ENCODE data around the gene FANCM. TPM values are rescaled to one million over a fixed set of nuclear protein-coding genes. Genes with fewer than 3 reads are reported as not detected.

FANCM gene
- total and polyA plus RNA-seq, 9 of the 15 experiments (the other 6 are each of a cell fraction or from before 2014, with no cell fraction given), result 5.1 to 14.4 (median 6.2) TPM

DNA sequence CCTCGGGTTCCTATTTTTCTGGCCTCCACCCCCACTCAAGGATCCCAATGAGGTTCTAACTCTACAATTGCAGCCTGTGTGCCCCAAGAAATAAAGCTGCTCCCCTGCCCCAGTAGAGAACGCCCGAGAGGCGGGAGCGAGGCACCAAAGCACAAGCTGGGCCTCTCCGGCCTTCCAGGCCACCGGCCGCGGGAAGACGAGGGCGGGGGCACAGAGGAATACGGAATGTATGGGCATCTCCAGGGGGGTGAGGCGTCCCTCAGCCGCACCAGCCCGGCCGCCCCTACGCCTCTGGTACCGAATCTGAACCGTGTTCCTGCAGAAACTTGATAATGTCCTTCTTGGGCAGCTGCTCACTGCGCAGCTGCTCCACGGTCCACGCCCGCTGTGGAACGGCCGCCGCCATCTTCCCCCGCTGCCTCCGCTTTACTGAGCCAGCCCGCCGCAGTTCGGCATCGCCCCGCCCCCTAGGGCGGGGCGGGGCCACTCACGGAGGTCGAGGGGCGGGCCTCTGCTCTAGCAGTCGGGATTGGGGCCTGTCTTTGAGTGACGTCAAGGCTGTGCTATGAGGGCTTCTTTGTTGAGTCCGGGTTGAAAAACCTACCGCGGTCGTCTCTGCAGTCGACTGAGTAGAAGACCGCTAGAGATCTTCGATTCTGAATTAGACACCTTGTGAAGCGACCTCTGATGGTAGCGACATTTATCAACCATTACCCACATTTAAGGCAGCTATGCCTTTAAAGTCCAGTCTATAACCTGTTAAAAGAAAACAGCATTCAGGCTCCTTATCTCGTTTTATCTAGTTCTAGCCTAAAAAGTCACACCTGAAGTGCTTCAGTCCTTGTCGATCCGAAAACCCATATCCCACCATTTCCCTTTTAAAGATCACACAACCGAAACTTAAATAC is 1.4 kb upstream of the FANCM start, which contains the start of gene FKBP3 (continued):
- TF ChIP-seq, protein P1, sequence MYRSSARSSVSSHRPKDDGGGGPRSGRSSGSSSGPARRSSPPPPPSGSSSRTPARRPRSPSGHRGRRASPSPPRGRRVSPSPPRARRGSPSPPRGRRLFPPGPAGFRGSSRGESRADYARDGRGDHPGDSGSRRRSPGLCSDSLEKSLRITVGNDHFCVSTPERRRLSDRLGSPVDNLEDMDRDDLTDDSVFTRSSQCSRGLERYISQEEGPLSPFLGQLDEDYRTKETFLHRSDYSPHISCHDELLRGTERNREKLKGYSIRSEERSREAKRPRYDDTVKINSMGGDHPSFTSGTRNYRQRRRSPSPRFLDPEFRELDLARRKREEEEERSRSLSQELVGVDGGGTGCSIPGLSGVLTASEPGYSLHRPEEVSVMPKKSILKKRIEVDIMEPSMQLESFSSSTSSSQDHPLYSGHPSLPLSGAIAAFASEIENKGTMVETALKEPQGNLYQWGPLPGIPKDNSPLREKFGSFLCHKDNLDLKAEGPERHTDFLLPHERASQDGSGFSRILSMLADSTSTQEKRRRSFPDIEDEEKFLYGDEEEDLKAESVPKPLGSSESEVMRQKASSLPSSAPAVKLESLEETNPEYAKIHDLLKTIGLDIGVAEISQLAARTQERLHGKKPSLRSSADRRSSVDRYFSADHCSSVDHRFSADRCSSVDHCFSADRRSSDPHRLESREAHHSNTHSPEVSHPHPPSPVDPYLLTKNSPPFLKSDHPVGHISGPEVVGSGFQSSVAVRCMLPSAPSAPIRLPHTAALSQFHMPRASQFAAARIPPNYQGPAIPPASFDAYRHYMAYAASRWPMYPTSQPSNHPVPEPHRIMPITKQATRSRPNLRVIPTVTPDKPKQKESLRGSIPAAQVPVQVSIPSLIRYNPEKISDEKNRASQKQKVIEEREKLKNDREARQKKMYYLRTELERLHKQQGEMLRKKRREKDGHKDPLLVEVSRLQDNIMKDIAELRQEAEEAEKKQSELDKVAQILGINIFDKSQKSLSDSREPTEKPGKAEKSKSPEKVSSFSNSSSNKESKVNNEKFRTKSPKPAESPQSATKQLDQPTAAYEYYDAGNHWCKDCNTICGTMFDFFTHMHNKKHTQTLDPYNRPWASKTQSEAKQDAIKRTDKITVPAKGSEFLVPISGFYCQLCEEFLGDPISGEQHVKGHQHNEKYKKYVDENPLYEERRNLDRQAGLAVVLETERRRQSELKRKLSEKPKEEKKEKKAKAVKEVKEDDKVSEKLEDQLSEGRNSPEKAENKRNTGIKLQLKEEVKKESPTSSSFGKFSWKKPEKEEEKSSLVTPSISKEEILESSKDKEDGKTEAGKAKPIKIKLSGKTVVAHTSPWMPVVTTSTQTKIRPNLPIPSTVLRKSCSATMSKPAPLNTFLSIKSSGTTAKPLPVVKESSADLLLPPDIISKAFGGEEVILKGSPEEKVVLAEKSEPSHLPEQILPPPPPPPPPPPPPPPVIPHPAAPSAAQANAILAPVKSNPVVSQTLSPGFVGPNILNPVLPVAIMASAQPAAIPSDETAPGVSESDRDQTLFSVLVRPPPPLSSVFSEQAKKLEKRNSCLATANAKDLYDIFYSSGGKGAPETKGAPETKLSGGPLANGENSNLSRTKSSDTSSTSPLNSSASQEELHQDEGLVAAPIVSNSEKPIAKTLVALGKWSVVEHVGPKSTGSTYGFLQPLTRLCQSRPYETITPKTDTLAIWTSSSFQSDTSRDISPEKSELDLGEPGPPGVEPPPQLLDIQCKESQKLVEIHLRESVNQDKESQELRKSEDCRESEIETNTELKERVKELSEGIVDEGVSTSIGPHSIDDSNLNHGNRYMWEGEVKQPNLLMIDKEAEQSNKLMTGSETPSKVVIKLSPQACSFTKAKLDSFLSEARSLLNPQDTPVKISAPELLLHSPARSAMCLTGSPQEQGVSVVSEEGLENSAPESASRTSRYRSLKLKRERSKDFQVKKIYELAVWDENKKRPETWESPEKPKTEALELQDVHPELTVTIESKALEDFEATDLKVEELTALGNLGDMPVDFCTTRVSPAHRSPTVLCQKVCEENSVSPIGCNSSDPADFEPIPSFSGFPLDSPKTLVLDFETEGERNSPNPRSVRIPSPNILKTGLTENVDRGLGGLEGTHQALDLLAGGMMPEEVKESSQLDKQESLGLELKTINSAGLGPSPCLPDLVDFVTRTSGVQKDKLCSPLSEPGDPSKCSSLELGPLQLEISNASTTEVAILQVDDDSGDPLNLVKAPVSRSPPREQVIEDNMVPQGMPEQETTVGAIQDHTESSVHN (IDR thresholded peaks at IDR 0.05; ENCODE audit: borderline replicate concordance in 1 of 2, low read depth in 1 of 2), result no peak
- TF ChIP-seq LARP7 (IDR thresholded peaks at IDR 0.05) (no peak), ZNF561 (CRISPR knock-in tag; conservative IDR thresholded peaks at IDR 0.05) (no peak), ZNF212 (CRISPR knock-in tag; IDR thresholded peaks at IDR 0.05) (no peak), ETV1 (tag; conservative IDR thresholded peaks at IDR 0.05; ENCODE audit: low read depth) (no peak), ZNF830 (CRISPR knock-in tag; IDR thresholded peaks at IDR 0.05) (no peak), CBX5 (IDR thresholded peaks at IDR 0.05; ENCODE audit: borderline replicate concordance, low read depth) (no peak), NR2F6 (CRISPR knock-in tag; IDR thresholded peaks at IDR 0.05) (no peak), RFX1 (IDR thresholded peaks at IDR 0.05) (no peak), MTA3 (IDR thresholded peaks at IDR 0.05; ENCODE audit: borderline replicate concordance) (0 out of 2 replicates have a peak, but pooled peaks have one; percentile 76), ZNF197 (CRISPR knock-in tag; IDR thresholded peaks at IDR 0.05; ENCODE audit: low read depth) (no peak), ATF3 (IDR thresholded peaks at IDR 0.05) (0 out of 2 replicates have a peak, but pooled peaks have one; percentile 17), ATF3 (CRISPR knock-in tag; conservative IDR thresholded peaks at IDR 0.05) (no peak), ZNF780A (CRISPR knock-in tag; IDR thresholded peaks at IDR 0.05) (no peak), ZNF140 (CRISPR knock-in tag; IDR thresholded peaks at IDR 0.05) (no peak), ZNF507 (tag; conservative IDR thresholded peaks at IDR 0.05) (no peak)
- TF ChIP-seq, protein P2, sequence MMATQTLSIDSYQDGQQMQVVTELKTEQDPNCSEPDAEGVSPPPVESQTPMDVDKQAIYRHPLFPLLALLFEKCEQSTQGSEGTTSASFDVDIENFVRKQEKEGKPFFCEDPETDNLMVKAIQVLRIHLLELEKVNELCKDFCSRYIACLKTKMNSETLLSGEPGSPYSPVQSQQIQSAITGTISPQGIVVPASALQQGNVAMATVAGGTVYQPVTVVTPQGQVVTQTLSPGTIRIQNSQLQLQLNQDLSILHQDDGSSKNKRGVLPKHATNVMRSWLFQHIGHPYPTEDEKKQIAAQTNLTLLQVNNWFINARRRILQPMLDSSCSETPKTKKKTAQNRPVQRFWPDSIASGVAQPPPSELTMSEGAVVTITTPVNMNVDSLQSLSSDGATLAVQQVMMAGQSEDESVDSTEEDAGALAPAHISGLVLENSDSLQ (IDR thresholded peaks at IDR 0.05), result peak; percentile 98
